GM18502 (cell line): ENCODE data around the gene PRDM13.
A peak's percentile ranks its signal among the peaks of the same experiment; 100 is the strongest.
"Not testable (repeated sequence)": the region's sequence is repeated elsewhere in the genome, so short reads cannot be mapped to it uniquely, and the experiment has no call there.

Experiments
- ATAC-seq: cut with Tn5 transposase; IDR thresholded peaks from one replicate; pipeline ENCODE4 v1.9.1; 2021; ENCODE audit warnings: mild to moderate bottlenecking; ENCODE audit not compliant: unreplicated experiment, poor library complexity

The PRDM13 gene

DNA sequence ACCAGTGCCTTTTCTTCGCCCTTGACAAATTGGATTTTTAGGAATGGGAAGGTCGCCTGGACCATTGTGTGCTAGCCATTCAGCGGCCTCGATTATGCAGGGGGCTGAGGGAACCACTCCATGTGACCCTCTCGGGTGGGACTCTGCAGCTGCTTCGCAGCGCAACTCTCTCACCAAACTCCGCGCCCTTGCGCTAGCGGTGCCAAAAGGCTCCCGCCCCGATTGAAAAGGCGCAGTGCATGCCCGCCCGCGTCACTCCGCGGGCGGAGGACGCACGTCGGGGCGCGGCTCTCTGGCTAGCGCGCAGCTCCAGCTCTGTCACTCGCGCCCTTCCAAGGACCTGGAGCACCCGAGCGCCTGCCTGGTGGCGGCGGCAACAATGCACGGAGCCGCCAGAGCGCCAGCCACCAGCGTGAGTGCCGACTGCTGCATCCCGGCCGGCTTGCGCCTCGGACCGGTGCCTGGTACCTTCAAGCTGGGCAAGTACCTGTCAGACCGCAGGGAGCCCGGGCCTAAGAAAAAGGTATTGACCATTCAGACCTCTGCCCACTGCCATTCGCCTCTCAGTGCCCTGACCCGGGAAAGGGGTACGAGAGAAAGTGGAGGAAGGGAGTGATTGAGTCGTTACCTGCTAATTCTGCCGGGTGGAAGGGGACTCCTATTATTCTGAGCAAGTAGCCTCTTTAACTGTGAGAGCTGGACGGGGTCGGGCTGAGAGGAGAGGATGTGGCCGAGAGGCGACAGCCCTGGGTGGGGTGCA lies at the start of gene PRDM13:
PRDM13 (plus strand) TSS at position 178 of the 760 bp plus-strand sequence; CDS start at position 380, 202 bp downstream.
- ATAC-seq: no peak

DNA sequence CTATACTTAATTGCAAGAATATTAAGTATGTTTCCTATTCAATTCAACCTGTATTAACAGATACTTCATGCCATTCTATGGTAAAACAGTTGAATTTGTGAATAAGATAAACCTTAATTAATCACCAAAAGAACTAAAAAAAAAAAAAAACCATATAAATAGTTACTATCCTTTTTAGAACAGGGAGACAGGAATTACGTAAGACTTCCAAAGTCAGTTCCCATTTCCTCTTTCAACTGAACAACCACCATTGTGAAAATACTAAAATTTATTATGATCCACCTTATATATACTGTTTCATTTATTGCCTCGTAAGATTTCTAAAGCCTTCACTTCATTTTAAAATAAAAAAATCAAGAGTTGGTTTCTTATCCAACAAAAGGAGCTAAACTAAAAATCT lies 47.6 kb upstream of the PRDM13 start:
- ATAC-seq: no peak

GRCh38 chr6:99560668-99561067 lies 46.0 kb upstream of the PRDM13 start:
- ATAC-seq: no peak

GRCh38 chr6:99563056-99563723 lies 43.4 kb upstream of the PRDM13 start:
- no peak for ATAC-seq

GRCh38 chr6:99568103-99568933 lies 38.3 kb upstream of the PRDM13 start, which contains the start of gene CCNC:
Gene CCNC, minus strand, starts transcription at chr6:99568660. Its CDS starts 133 bp downstream, at chr6:99568527.
- ATAC-seq: peak; percentile 97

DNA sequence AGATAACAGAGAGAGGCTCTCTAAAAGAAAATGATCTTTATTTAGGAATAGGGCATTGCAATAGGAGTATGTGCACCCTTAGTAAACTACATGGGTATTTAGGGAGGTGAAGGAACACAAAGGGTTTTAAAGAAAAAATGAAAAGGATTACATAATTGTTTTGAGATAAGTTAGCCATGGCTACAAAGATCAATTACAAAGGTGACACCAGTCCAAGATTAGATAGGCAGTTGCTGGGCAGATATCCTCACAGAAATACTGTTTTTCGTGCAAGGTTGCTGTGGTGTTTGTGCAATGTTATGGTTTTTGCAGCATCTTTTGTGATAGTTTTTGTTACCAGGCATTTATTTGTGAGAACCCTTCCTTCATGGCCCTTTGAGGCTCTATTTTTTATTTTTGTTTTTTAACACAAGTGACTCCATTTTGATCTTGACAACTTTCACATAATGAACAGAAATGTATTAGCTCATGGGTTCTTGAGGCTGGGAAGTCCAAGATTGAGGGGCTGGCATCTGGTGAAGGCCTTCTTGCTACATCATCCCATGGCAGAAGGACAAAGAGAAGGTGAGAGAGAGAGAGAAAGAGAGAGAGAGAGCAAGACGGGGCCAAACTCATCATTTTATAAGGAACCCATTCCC lies 32.5 kb upstream of the PRDM13 start:
- no peak for ATAC-seq

DNA sequence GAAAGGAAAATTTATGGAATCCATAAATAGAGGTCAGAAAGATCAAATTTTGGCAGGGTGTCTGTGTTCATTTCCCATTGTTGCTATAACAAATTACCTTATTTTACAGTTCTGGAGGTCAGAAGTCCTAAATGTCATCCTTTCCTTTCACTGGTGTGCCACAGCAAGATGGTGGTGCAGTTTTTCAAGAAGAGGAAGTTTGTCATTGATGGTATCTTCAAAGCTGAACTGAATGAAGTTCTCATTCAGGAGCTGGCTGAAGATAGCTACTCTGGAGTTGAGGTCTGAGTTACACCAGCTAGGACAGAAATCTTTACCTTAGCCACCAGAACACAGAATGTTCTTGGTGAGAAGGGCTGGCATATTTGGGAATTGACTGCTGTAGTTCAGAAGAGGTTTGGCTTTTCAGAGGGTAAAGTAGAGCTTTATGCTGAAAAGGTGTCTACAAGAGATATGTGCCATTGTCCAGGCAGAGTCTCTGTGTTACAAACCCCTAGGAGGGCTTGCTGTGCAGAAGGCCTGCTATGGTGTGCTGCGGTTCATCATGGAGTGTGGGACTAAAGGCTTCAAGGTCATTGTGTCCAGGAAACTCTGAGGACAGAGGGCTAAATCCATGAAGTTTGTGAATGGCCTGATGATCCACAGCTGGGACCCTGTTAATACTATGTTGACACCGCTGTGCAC lies 30.9 kb upstream of the PRDM13 start:
- no peak for ATAC-seq

- no peak for ATAC-seq
These were observed 26.9 kb upstream of the PRDM13 start for GRCh38 chr6:99579781-99580180.

DNA sequence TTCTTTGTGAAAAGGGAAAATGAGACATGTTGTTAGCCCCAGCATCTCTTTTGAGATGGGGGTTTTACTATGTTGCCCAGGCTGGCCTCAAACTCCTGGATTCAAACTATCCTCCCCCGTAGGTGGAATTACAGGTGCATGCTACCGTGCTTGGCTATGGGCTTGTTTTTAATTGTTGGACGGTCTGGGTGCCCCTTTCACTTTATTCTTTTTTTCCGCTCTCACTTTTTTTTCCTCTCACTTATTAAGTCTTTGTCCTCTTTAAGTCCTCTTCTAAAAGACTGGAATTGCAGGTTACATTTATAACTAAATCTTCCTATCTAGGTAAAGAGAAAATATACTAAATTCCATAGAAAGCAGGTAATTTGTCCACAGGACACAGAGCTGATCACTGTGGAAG lies 18.8 kb upstream of the PRDM13 start:
- no peak for ATAC-seq

- peak; percentile 97 for ATAC-seq
These were observed 17.9 kb upstream of the PRDM13 start for GRCh38 chr6:99588618-99589289.

DNA sequence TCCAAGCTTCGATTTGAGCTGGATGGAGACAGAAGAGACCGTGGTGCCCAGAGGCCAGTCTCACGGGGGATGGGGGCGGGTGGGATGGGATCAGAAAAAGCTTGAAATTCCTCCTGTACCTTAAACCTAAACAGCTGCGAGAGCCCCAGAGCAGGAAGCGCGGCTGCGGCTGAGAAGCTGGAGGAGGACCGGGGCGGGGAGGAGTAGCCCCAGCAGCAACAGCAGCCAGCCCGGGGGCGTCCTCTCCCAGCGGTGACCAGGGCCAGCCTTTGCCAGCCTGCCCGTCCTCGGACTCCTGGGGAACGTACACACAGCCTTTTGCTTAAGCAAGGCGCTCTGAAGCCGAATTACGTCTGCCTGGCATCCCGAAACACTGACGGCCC lies 17.4 kb upstream of the PRDM13 start:
- ATAC-seq: peak; percentile 29

DNA sequence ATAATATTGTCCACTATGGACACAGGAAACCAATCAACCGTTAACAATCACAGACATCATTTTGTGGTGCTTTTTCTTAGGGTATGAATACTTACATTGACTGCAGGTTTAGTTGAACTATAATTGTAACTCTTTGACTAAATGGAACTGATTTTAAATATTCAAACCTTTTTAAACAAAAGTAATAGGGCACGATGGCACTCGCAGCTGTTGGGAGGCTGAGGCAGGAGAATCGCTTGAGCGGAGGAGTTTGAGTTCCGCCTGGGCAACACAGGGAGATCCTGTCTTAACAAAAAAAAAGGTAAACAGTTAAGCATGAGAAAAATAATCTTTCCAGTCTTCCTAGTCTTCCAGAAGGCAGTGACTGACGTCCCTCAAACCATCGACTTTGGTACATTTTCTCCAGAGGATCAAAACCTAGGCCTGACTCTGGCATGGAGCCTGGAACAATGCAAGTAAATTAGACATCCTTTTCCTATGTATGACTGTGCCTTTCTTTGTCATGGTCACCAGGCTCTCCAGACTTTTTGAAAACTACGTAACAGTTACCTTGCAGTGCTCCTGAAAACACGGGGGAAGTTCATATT lies 16.6 kb upstream of the PRDM13 start:
- ATAC-seq: no peak

DNA sequence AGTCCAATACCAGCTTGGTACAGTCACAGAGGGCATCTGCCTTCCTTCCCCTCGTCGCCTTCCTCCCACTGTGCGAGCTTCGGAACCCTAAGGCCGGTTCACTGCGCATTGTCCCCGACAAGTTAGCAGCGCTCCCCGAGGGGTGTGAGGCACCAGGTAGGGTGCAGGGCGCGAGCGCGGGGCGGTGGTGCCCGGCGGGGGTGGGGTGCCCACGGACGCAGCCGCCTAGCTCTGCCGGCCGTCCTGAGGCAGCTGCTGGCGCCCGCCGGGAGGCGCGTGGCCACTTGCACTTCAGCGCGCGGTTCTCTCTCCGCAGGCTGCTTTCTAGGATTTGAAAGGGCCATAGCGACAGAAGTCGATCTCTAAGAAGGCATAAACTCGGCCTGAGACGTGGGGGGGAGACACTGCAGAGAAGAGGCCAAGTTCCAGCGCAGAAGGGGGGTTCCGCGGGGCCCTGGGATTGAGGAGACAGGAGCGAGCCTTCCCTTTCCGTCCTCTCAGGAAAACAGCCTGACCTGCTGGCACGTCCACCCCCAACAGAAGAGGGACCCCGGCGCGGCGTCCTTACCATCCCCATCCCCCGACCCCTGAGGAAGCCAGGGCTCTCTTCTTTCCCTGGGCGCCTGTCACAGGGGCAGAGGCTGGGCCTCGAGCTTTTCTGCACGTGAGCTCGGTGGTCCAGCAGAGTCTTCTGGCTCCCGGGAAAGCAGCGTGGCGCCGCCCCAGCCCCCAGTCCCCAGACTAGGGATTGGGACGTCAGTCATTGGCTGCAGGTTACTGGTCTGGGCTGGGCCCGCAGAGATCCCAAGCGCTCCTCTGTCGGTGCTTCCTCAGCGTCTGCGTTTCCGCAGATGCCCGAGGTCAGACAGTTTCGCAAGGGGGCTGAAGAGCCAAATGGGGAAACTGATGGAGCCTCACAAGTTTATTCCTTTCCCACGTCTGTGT lies 15.6 kb upstream of the PRDM13 start:
- no peak for ATAC-seq

DNA sequence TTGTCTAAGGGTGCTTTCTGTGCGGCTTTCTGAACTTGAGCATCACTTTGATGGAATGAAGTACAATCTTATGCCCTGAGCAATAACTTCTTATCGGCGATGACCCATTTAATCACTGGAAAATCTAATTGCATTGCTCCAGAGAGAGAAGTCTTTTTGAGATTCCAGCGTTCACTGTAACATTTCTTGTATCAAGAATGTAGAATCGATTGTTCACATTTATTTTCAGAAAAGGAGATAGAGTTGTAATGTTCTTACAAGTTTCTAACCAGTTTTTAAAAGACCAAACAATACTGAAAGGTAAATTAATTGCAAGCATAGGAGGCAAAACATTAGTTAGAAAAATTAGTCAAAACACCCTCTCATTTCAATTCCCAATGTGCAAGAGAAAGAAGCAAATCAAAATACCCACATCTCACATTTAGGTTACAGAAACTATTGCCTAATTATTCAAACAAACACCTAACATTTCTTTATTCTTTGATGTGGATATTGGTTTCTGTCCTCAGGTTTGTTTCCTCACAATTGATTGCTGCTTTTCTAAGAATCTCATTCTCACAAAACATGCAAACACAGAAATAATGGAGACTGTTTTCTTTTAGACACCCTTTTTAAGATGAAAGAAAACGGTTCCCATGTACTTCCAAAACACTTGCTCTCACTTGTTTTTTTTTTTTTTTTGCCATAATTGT lies 14.8 kb upstream of the PRDM13 start:
- ATAC-seq: no peak

DNA sequence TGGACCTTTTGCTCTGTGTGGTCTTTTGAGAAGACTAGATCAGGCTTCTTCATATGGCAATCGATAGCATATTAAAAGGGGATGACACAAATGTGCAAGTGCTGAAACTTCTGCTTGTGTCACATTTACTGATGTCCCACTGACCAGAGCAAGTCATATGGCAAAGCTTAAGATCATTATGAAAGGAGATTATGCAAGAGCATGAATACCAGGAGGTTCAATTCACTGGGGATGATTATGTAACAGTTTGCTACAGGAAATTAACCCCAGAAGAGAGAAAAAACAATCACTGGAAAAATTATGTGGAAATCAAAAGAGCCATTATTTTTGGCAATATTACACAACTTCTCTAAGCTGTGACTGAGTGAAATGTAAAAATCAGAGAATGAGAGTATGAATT lies 13.7 kb upstream of the PRDM13 start:
- no peak for ATAC-seq

DNA sequence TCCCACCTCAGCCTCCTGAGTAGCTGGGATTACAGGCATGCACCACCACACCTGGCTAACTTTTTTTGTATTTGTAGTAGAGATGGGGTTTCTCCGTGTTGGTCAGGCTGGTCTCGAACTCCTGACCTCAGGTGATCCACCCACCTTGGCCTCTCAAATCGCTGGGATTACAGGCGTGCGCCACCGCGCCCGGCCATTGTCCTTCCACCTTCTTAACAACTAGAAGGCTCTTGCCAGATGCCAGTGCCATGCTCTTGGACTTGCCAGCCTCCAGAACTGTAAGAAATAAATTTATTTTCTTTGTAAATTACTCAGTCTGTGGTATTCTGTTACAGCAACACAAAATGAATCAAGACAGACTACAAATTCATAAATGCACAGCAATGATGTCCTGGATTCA lies 11.9 kb upstream of the PRDM13 start:
- ATAC-seq: not testable (repeated sequence)
